ENCODE data around the gene PTOV1. TPM values are rescaled to one million over a fixed set of nuclear protein-coding genes. Genes with fewer than 3 reads are reported as not detected.
A peak's percentile ranks its signal among the peaks of the same experiment; 100 is the strongest.

PTOV1 gene
- total RNA-seq, 1 experiment from 2014 or later = 296 TPM

- TF ChIP-seq, protein P1, sequence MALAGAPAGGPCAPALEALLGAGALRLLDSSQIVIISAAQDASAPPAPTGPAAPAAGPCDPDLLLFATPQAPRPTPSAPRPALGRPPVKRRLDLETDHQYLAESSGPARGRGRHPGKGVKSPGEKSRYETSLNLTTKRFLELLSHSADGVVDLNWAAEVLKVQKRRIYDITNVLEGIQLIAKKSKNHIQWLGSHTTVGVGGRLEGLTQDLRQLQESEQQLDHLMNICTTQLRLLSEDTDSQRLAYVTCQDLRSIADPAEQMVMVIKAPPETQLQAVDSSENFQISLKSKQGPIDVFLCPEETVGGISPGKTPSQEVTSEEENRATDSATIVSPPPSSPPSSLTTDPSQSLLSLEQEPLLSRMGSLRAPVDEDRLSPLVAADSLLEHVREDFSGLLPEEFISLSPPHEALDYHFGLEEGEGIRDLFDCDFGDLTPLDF (CRISPR knock-in tag; IDR thresholded peaks at IDR 0.05) = no peak
- TF ChIP-seq ELF4 (CRISPR knock-in tag; IDR thresholded peaks at IDR 0.05; ENCODE audit: low read depth) (no peak), MYBL2 (CRISPR knock-in tag; IDR thresholded peaks at IDR 0.05) (no peak), GRHL2 (CRISPR knock-in tag; IDR thresholded peaks at IDR 0.05; ENCODE audit: insufficient replicate concordance, severe bottlenecking) (no peak)
- TF ChIP-seq, protein P2, sequence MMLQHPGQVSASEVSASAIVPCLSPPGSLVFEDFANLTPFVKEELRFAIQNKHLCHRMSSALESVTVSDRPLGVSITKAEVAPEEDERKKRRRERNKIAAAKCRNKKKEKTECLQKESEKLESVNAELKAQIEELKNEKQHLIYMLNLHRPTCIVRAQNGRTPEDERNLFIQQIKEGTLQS (CRISPR knock-in tag; conservative IDR thresholded peaks at IDR 0.05) = no peak
- TF ChIP-seq, protein P3, sequence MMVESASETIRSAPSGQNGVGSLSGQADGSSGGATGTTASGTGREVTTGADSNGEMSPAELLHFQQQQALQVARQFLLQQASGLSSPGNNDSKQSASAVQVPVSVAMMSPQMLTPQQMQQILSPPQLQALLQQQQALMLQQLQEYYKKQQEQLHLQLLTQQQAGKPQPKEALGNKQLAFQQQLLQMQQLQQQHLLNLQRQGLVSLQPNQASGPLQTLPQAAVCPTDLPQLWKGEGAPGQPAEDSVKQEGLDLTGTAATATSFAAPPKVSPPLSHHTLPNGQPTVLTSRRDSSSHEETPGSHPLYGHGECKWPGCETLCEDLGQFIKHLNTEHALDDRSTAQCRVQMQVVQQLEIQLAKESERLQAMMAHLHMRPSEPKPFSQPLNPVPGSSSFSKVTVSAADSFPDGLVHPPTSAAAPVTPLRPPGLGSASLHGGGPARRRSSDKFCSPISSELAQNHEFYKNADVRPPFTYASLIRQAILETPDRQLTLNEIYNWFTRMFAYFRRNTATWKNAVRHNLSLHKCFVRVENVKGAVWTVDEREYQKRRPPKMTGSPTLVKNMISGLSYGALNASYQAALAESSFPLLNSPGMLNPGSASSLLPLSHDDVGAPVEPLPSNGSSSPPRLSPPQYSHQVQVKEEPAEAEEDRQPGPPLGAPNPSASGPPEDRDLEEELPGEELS (CRISPR knock-in tag; IDR thresholded peaks at IDR 0.05) = no peak
- TF ChIP-seq, protein P4, sequence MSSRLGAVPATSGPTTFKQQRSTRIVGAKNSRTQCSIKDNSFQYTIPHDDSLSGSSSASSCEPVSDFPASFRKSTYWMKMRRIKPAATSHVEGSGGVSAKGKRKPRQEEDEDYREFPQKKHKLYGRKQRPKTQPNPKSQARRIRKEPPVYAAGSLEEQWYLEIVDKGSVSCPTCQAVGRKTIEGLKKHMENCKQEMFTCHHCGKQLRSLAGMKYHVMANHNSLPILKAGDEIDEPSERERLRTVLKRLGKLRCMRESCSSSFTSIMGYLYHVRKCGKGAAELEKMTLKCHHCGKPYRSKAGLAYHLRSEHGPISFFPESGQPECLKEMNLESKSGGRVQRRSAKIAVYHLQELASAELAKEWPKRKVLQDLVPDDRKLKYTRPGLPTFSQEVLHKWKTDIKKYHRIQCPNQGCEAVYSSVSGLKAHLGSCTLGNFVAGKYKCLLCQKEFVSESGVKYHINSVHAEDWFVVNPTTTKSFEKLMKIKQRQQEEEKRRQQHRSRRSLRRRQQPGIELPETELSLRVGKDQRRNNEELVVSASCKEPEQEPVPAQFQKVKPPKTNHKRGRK (CRISPR knock-in tag; IDR thresholded peaks at IDR 0.05; ENCODE audit: borderline replicate concordance) = no peak
These were observed 699 bp downstream of the PTOV1 start (continued) for GRCh38 chr19:49851456-49852259.

DNA sequence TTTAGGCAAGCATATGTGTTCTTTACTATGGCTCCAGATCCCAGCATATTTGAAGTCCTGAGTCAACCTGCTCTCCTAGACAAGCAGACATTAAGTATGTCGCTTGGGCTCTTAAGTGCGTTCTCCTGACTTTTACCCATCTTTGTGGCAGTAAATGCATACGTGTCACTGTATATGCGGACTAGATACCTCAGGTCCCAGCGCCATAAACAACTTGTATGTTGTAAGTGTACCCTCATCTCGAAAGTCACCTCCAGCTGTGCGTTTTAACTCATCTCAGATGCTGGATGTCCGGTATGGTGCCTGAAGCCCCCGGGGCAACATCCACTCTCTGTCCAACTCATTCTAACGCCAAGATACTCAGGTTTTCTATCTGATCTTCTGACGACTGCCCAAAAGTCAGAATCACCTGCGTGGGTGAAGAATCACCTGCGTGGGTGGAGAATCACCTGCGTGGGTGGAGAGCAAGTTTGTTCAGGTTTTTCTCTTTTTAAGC is 1.7 kb downstream of the PTOV1 start:
- Mint-ChIP-seq H3K36me3 (peaks cover 30% of the 10 kb centered on the region), H3K9me3 (peaks cover 7% of the 10 kb centered on the region), H3K4me1 (peaks cover 22% of the 10 kb centered on the region), H3K27me3 (ENCODE audit: low read depth) (peaks cover 3% of the 10 kb centered on the region; the same call in 1 of the 2 replicates), H3K27ac (peak overlapping the region; percentile 76; the same call in 1 of the 2 replicates), H3K4me3 (peak overlapping the region; percentile 80)
- ATAC-seq = no peak
- ChIA-PET POLR2A (interaction anchor here (0.8 kb wide), 1 partner anchor 17 kb away, joined by 3 read pairs; no protein-coding TSS in a partner anchor), CTCF (interaction anchor here (1.8 kb wide), 1 partner anchor 13 kb away, joined by 5 read pairs; no protein-coding TSS in a partner anchor)
- DNase-seq (ENCODE audit: low spot score) = no peak
- TF ChIP-seq SMAD4 (CRISPR knock-in tag; IDR thresholded peaks at IDR 0.05) (no peak), RELA (CRISPR knock-in tag; IDR thresholded peaks at IDR 0.05; ENCODE audit: borderline replicate concordance) (no peak), TP53 (CRISPR knock-in tag; IDR thresholded peaks at IDR 0.05) (no peak), NFYB (CRISPR knock-in tag; conservative IDR thresholded peaks at IDR 0.05; ENCODE audit: low read depth) (no peak), ZNF416 (CRISPR knock-in tag; IDR thresholded peaks at IDR 0.05) (no peak), PRDM15 (CRISPR knock-in tag; IDR thresholded peaks at IDR 0.05) (no peak), MLX (CRISPR knock-in tag; IDR thresholded peaks at IDR 0.05) (no peak), MXD4 (CRISPR knock-in tag; IDR thresholded peaks at IDR 0.05; ENCODE audit: borderline replicate concordance) (no peak), NFATC4 (CRISPR knock-in tag; IDR thresholded peaks at IDR 0.05) (no peak), TEAD1 (CRISPR knock-in tag; IDR thresholded peaks at IDR 0.05) (no peak)
- TF ChIP-seq, protein P5, sequence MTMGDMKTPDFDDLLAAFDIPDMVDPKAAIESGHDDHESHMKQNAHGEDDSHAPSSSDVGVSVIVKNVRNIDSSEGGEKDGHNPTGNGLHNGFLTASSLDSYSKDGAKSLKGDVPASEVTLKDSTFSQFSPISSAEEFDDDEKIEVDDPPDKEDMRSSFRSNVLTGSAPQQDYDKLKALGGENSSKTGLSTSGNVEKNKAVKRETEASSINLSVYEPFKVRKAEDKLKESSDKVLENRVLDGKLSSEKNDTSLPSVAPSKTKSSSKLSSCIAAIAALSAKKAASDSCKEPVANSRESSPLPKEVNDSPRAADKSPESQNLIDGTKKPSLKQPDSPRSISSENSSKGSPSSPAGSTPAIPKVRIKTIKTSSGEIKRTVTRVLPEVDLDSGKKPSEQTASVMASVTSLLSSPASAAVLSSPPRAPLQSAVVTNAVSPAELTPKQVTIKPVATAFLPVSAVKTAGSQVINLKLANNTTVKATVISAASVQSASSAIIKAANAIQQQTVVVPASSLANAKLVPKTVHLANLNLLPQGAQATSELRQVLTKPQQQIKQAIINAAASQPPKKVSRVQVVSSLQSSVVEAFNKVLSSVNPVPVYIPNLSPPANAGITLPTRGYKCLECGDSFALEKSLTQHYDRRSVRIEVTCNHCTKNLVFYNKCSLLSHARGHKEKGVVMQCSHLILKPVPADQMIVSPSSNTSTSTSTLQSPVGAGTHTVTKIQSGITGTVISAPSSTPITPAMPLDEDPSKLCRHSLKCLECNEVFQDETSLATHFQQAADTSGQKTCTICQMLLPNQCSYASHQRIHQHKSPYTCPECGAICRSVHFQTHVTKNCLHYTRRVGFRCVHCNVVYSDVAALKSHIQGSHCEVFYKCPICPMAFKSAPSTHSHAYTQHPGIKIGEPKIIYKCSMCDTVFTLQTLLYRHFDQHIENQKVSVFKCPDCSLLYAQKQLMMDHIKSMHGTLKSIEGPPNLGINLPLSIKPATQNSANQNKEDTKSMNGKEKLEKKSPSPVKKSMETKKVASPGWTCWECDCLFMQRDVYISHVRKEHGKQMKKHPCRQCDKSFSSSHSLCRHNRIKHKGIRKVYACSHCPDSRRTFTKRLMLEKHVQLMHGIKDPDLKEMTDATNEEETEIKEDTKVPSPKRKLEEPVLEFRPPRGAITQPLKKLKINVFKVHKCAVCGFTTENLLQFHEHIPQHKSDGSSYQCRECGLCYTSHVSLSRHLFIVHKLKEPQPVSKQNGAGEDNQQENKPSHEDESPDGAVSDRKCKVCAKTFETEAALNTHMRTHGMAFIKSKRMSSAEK (CRISPR knock-in tag; IDR thresholded peaks at IDR 0.05; ENCODE audit: borderline replicate concordance) = no peak

All from WTC11 (cell line).